ENCODE data around the gene DHX35. TPM values are rescaled to one million over a fixed set of nuclear protein-coding genes. Genes with fewer than 3 reads are reported as not detected.

Gene DHX35
- polyA plus RNA-seq, 1 donor from 2014 or later: 21.3 TPM

- H3F3A ChIP-seq (ENCODE audit: insufficient read depth, low read length, poor library complexity, severe bottlenecking): no peaks in the 10 kb centered on the region
- no peak overlapping the region for H3K27ac ChIP-seq (ENCODE audit: low read length)
- no peaks in the 10 kb centered on the region for H3K27me3 ChIP-seq (ENCODE audit: insufficient read depth, low read depth, low read length)
- no peaks in the 10 kb centered on the region for H3K79me2 ChIP-seq (replicated peaks; ENCODE audit: insufficient read depth, low read length)
- no peak overlapping the region for H3K4me3 ChIP-seq (ENCODE audit: low read length)
- H3K4me2 ChIP-seq (ENCODE audit: low read length): no peak overlapping the region
- H3K9ac ChIP-seq (ENCODE audit: low read length): no peak overlapping the region
- H3K9me2 ChIP-seq (ENCODE audit: insufficient read depth, low read length): no peaks in the 10 kb centered on the region
- TF ChIP-seq EP300 (conservative IDR thresholded peaks at IDR 0.05; ENCODE audit: poor library complexity, severe bottlenecking) (no peak), REST (IDR thresholded peaks at IDR 0.05; ENCODE audit: borderline replicate concordance) (no peak), POLR2AphosphoS5 (IDR thresholded peaks at IDR 0.05) (no peak), RAD21 (conservative IDR thresholded peaks at IDR 0.05) (no peak), CTCF (IDR thresholded peaks at IDR 0.05; ENCODE audit: poor library complexity, severe bottlenecking) (no peak), MXI1 (conservative IDR thresholded peaks at IDR 0.05; ENCODE audit: poor library complexity, severe bottlenecking) (no peak), EZH2 (IDR thresholded peaks at IDR 0.05; ENCODE audit: borderline replicate concordance, insufficient read depth, low read length, poor library complexity, severe bottlenecking) (no peak), SMC3 (conservative IDR thresholded peaks at IDR 0.05; ENCODE audit: poor library complexity) (no peak), TAF1 (IDR thresholded peaks at IDR 0.05; ENCODE audit: low read depth) (no peak)
- H3K36me3 ChIP-seq (ENCODE audit: insufficient read depth, low read length): no peaks in the 10 kb centered on the region
- H3K9me3 ChIP-seq (ENCODE audit: low read length): no peaks in the 10 kb centered on the region
- H4K20me1 ChIP-seq (ENCODE audit: insufficient read depth): no peaks in the 10 kb centered on the region
- H2AFZ ChIP-seq (ENCODE audit: low read depth, low read length): no peak overlapping the region
Measured at GRCh38 chr20:39040116-39040515, 78.0 kb downstream of the DHX35 start.

- no peak overlapping the region for H3K9ac ChIP-seq (ENCODE audit: low read length)
- H3K79me2 ChIP-seq (replicated peaks; ENCODE audit: insufficient read depth, low read length): no peaks in the 10 kb centered on the region
- H3K36me3 ChIP-seq (ENCODE audit: insufficient read depth, low read length): no peaks in the 10 kb centered on the region
- no peak overlapping the region for H2AFZ ChIP-seq (ENCODE audit: low read depth, low read length)
- H4K20me1 ChIP-seq (ENCODE audit: insufficient read depth): no peaks in the 10 kb centered on the region
- no peak overlapping the region for H3K4me2 ChIP-seq (ENCODE audit: low read length)
- H3F3A ChIP-seq (ENCODE audit: insufficient read depth, low read length, poor library complexity, severe bottlenecking): no peaks in the 10 kb centered on the region
- H3K27ac ChIP-seq (ENCODE audit: low read length): no peak overlapping the region
- no peaks in the 10 kb centered on the region for H3K27me3 ChIP-seq (ENCODE audit: insufficient read depth, low read depth, low read length)
- no peak for TF ChIP-seq REST (IDR thresholded peaks at IDR 0.05; ENCODE audit: borderline replicate concordance)
- TF ChIP-seq RAD21 (conservative IDR thresholded peaks at IDR 0.05): no peak
- TF ChIP-seq POLR2AphosphoS5 (IDR thresholded peaks at IDR 0.05): no peak
- no peak for TF ChIP-seq EP300 (conservative IDR thresholded peaks at IDR 0.05; ENCODE audit: poor library complexity, severe bottlenecking)
- no peak for TF ChIP-seq MXI1 (conservative IDR thresholded peaks at IDR 0.05; ENCODE audit: poor library complexity, severe bottlenecking)
- TF ChIP-seq SMC3 (conservative IDR thresholded peaks at IDR 0.05; ENCODE audit: poor library complexity): no peak
- TF ChIP-seq EZH2 (IDR thresholded peaks at IDR 0.05; ENCODE audit: borderline replicate concordance, insufficient read depth, low read length, poor library complexity, severe bottlenecking): no peak
- TF ChIP-seq CTCF (IDR thresholded peaks at IDR 0.05; ENCODE audit: poor library complexity, severe bottlenecking): no peak
- TF ChIP-seq TAF1 (IDR thresholded peaks at IDR 0.05; ENCODE audit: low read depth): no peak
- H3K9me3 ChIP-seq (ENCODE audit: low read length): no peaks in the 10 kb centered on the region
- no peak overlapping the region for H3K4me3 ChIP-seq (ENCODE audit: low read length)
- no peaks in the 10 kb centered on the region for H3K9me2 ChIP-seq (ENCODE audit: insufficient read depth, low read length)
Measured at GRCh38 chr20:39041067-39041466, 78.9 kb downstream of the DHX35 start.

All from neural cell (in vitro differentiated cells).